Measurements from ENCODE around the gene NR1I3. TPM values are rescaled to one million over a fixed set of nuclear protein-coding genes. Genes with fewer than 3 reads are reported as not detected.

The NR1I3 gene
- total RNA-seq, 4 donors from 2014 or later, result not detected

- no peak for TF ChIP-seq CTCF (IDR thresholded peaks at IDR 0.05; ENCODE audit: low read depth)
Observed at GRCh38 chr1:161195171-161195570, 42.8 kb downstream of the NR1I3 start.

GRCh38 chr1:161193561-161194235 is 44.3 kb downstream of the NR1I3 start:
- TF ChIP-seq CTCF (IDR thresholded peaks at IDR 0.05; ENCODE audit: low read depth), result no peak

- TF ChIP-seq CTCF (IDR thresholded peaks at IDR 0.05; ENCODE audit: low read depth), result no peak
Observed at GRCh38 chr1:161192476-161193465, 45.2 kb downstream of the NR1I3 start.

- TF ChIP-seq CTCF (IDR thresholded peaks at IDR 0.05; ENCODE audit: low read depth), result no peak
Observed at GRCh38 chr1:161191971-161192370, 46.0 kb downstream of the NR1I3 start.

GRCh38 chr1:161190962-161191521 is 47.0 kb downstream of the NR1I3 start:
- TF ChIP-seq CTCF (IDR thresholded peaks at IDR 0.05; ENCODE audit: low read depth), result no peak

GRCh38 chr1:161189036-161189435 is 49.0 kb downstream of the NR1I3 start:
- no peak for TF ChIP-seq CTCF (IDR thresholded peaks at IDR 0.05; ENCODE audit: low read depth)

GRCh38 chr1:161188381-161188780 is 49.6 kb downstream of the NR1I3 start:
- no peak for TF ChIP-seq CTCF (IDR thresholded peaks at IDR 0.05; ENCODE audit: low read depth)
